Natural killer cell (primary cell): Measurements from ENCODE around the gene PRADC1. TPM values are rescaled to one million over a fixed set of nuclear protein-coding genes. Genes with fewer than 3 reads are reported as not detected.

Source experiments
- ATAC-seq, 3 donors: fragments of 150-1000 bp in 2 of 3; fragments of 200-7000 bp in 1 of 3; cut with Tn5 transposase; 1 replicate in 1 of 3; 2 replicates in 2 of 3; pipeline ENCODE4 v1.10.0; 2021; ENCODE audit warnings: mild to moderate bottlenecking in 2 of 3, moderate library complexity in 2 of 3
- DNase-seq, 2 donors: peaks; one replicate each; pipeline versions ENCODE4 v3.0.0 to v3.0.0-alpha.2; 2013 to 2021; ENCODE audit warnings: mixed read lengths in 1 of 2
- H3K27ac ChIP-seq: one replicate; pipeline ENCODE4 v1.5.1; 2013; ENCODE audit warnings: mild to moderate bottlenecking, low read length
- H3K27me3 ChIP-seq: one replicate; pipeline ENCODE4 v1.6.1; 2013; ENCODE audit warnings: low read length; ENCODE audit not compliant: control insufficient read depth, insufficient read depth
- H3K36me3 ChIP-seq: one replicate; pipeline ENCODE4 v1.6.1; 2013; ENCODE audit warnings: low read length; ENCODE audit not compliant: control insufficient read depth, insufficient read depth
- H3K4me1 ChIP-seq: one replicate; pipeline ENCODE4 v1.6.1; 2013; ENCODE audit warnings: low read length; ENCODE audit not compliant: control insufficient read depth, insufficient read depth
- H3K4me3 ChIP-seq: one replicate; pipeline ENCODE4 v1.5.1; 2013; ENCODE audit warnings: low read length
- H3K9me3 ChIP-seq: one replicate; pipeline ENCODE4 v1.6.1; 2013; ENCODE audit warnings: low read length; ENCODE audit not compliant: control insufficient read depth, insufficient read depth
- H3K27ac Mint-ChIP-seq, 2 donors: one replicate each; pipeline ENCODE4 v1.8.0; 2022; ENCODE audit warnings: mild to moderate bottlenecking in 2 of 2, mixed read lengths in 2 of 2, moderate library complexity in 1 of 2
- H3K27me3 Mint-ChIP-seq, 2 donors: one replicate each; pipeline ENCODE4 v1.8.0; 2022; ENCODE audit warnings: low read depth in 2 of 2, mixed read lengths in 2 of 2
- H3K36me3 Mint-ChIP-seq: one replicate; pipeline ENCODE4 v1.8.0; 2022; ENCODE audit warnings: mixed read lengths
- H3K4me1 Mint-ChIP-seq, 2 donors: one replicate each; pipeline ENCODE4 v1.8.0; 2022; ENCODE audit warnings: mixed read lengths in 2 of 2
- H3K4me3 Mint-ChIP-seq: one replicate; pipeline ENCODE4 v1.8.0; 2022; ENCODE audit warnings: mild to moderate bottlenecking, moderate library complexity, mixed read lengths
- H3K9me3 Mint-ChIP-seq, 2 donors: one replicate each; pipeline ENCODE4 v1.8.0; 2022; ENCODE audit warnings: mixed read lengths in 2 of 2
- WGBS: methylation state at CpG from one replicate; pipeline ENCODE4 v1.1.7; 2013; ENCODE audit warnings: missing lambda C conversion rate; ENCODE audit not compliant: insufficient coverage; 5-methylcytosine and 5-hydroxymethylcytosine counted together
- intact Hi-C: fragments of 100-400 bp; cut with micrococcal nuclease; formaldehyde crosslinking; loops from one replicate; pipeline ENCODE4 v1.14.2; 2022
- total RNA-seq, 4 donors: library from RNA; stranded (reverse); fragments of 120-200 nt in 1 of 4; gene quantifications; one replicate each; pipeline versions ENCODE4 v1.2.3 to v1.2.4, GENCODE V29; 2013 to 2022
- TF ChIP-seq, protein P1 (sequence below): fragments of 200-600 bp; IDR thresholded peaks from one replicate; pipeline ENCODE4 v1.8.0; 2022; ENCODE audit warnings: antibody characterized with exemption

The PRADC1 gene
- total RNA-seq, 3 donors from 2014 or later (not counting 1 experiment from before 2014, with no cell fraction given) = 8.3 to 9.7 (median 9.1) TPM

DNA sequence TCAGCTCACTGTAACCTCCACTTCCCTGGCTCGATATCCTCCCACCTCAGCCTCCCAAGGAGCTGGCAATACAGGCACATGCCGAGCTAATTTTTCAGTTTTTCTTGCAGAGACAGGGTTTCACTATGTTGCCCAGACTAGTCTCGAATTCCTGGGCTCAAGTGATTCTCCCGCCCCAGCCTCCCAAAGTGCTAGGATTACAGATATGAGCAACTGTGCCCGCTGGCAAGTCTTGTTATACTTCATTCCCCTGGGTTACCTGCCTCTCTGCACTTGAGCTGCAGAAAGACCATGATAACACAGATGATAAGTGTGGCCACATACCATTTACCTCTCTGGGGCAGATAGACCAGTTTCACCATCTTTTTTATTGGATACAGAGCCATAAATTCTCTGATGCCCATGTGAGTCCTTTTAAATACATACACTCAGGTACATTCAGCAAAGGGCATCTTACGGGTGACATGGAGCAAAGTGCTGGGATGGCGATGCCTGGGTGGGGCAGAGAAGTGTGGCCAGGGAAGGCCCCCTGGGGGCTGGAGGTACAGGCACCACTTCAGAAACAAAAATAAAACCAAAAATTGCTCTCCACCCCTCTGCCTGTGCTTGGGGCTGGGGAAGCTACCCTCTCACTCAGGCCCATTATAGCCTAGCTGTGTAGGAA is 21.4 kb upstream of the PRADC1 start:
- Histone ChIP-seq H3K27me3 (no peaks in the 10 kb centered on the region), H3K4me1 (no peaks in the 10 kb centered on the region), H3K36me3 (peaks cover 47% of the 10 kb centered on the region), H3K4me3 (no peak overlapping the region), H3K9me3 (no peaks in the 10 kb centered on the region), H3K27ac (no peak overlapping the region)
- H3K9me3 Mint-ChIP-seq = no peaks in the 10 kb centered on the region
- WGBS = 92% methylated on average over 6 of the region's 7 CpGs
- no peak overlapping the region for H3K4me3 Mint-ChIP-seq
- TF ChIP-seq, protein P1, sequence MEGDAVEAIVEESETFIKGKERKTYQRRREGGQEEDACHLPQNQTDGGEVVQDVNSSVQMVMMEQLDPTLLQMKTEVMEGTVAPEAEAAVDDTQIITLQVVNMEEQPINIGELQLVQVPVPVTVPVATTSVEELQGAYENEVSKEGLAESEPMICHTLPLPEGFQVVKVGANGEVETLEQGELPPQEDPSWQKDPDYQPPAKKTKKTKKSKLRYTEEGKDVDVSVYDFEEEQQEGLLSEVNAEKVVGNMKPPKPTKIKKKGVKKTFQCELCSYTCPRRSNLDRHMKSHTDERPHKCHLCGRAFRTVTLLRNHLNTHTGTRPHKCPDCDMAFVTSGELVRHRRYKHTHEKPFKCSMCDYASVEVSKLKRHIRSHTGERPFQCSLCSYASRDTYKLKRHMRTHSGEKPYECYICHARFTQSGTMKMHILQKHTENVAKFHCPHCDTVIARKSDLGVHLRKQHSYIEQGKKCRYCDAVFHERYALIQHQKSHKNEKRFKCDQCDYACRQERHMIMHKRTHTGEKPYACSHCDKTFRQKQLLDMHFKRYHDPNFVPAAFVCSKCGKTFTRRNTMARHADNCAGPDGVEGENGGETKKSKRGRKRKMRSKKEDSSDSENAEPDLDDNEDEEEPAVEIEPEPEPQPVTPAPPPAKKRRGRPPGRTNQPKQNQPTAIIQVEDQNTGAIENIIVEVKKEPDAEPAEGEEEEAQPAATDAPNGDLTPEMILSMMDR = no peak
- no peak for ATAC-seq
- H3K4me1 Mint-ChIP-seq = peaks cover 0 to 11% of the 10 kb centered on the region in 2 donors
- DNase-seq = no peak
- no peaks in the 10 kb centered on the region for H3K27me3 Mint-ChIP-seq
- peaks cover 14% of the 10 kb centered on the region for H3K36me3 Mint-ChIP-seq
- H3K27ac Mint-ChIP-seq = no peak overlapping the region
- intact Hi-C loops = no loop called here

DNA sequence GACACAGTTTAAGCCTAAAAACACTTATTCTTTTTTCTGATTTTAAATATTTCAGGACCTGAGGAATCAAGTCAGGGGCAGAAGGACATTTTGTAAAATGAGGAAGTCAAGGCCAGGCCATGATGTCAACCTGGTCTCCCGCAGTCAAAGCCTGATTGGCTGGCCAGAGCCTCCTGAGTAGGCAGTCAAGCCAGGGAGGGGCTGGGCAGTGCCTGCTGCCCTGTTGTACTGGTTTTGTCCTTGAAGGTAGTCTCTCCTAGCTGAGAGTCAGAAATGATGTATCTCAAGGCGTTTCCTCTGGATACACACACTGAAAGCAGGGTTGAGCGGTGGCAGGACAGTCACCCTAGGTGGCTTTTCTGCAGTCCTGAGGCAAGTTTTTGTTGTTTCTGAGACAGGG is 20.9 kb upstream of the PRADC1 start:
- no peaks in the 10 kb centered on the region for H3K9me3 ChIP-seq
- H3K27me3 ChIP-seq = no peaks in the 10 kb centered on the region
- no peaks in the 10 kb centered on the region for H3K9me3 Mint-ChIP-seq
- H3K27ac Mint-ChIP-seq = no peak overlapping the region
- no peaks in the 10 kb centered on the region for H3K4me1 ChIP-seq
- WGBS = 97% methylated on average over 3 of the region's 3 CpGs
- DNase-seq (no peak), ATAC-seq (no peak)
- H3K36me3 ChIP-seq = peaks cover 53% of the 10 kb centered on the region
- peaks cover 18% of the 10 kb centered on the region for H3K36me3 Mint-ChIP-seq
- TF ChIP-seq, protein P1 = no peak
- no peak overlapping the region for H3K4me3 ChIP-seq
- intact Hi-C loops = no loop called here
- no peak overlapping the region for H3K4me3 Mint-ChIP-seq
- H3K27me3 Mint-ChIP-seq = no peaks in the 10 kb centered on the region
- peaks cover 0 to 13% of the 10 kb centered on the region in 2 donors for H3K4me1 Mint-ChIP-seq
- H3K27ac ChIP-seq = no peak overlapping the region

DNA sequence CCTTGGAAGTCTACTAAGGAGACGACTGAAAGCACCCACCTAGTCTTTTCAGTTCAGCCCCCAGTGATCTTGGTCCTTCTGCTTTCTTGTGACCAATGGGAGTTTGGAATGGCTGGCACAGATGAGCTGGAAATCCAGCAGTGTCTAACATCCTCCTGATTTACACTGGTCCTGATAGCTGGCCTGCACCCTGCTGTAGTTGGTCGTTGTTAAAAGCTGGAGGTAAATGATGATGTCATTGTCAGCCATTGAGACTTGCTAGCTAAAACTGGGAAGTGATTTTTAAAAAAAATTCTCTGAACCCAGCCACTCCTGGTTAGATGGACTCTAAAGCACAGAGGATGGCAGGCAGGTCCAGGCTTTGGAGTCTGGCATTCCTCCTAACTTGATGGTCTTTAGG is 20.4 kb upstream of the PRADC1 start:
- H3K9me3 ChIP-seq = no peaks in the 10 kb centered on the region
- no peaks in the 10 kb centered on the region for H3K4me1 ChIP-seq
- no peaks in the 10 kb centered on the region for H3K27me3 ChIP-seq
- no peak overlapping the region for H3K4me3 ChIP-seq
- no peak for ATAC-seq
- H3K36me3 Mint-ChIP-seq = peaks cover 18% of the 10 kb centered on the region
- H3K9me3 Mint-ChIP-seq = no peaks in the 10 kb centered on the region
- intact Hi-C loops = no loop called here
- no peak overlapping the region for H3K4me3 Mint-ChIP-seq
- 65% methylated on average over 2 of the region's 2 CpGs for WGBS
- H3K27ac Mint-ChIP-seq = no peak overlapping the region
- TF ChIP-seq, protein P1 = no peak
- no peak for DNase-seq
- peaks cover 0 to 13% of the 10 kb centered on the region in 2 donors for H3K4me1 Mint-ChIP-seq
- H3K27me3 Mint-ChIP-seq = no peaks in the 10 kb centered on the region
- H3K27ac ChIP-seq = no peak overlapping the region
- H3K36me3 ChIP-seq = peaks cover 58% of the 10 kb centered on the region
